PFSK-1 (cell line): ENCODE data around the gene PSMB7.

Source experiments
- FOXP2 ChIP-seq: optimal IDR thresholded peaks from 2 replicates; pipeline ENCODE3; 2011; ENCODE audit warnings: borderline replicate concordance, control low read depth, inconsistent platforms; ENCODE audit not compliant: insufficient read depth; ENCODE audit errors: extremely low read length, extremely low read depth
- POLR2AphosphoS5 ChIP-seq: IDR thresholded peaks from 2 replicates; pipeline ENCODE4 v1.6.1; 2012; ENCODE audit warnings: low read depth, mild to moderate bottlenecking, control low read depth, low read length, moderate library complexity
- REST ChIP-seq, 2 experiments: IDR thresholded peaks; 2 replicates each; pipeline versions ENCODE4 v1.6.1 to v1.8.0; 2011 to 2012; ENCODE audit warnings: low read depth in 2 of 2, low read length in 2 of 2, control low read depth in 1 of 2, inconsistent platforms in 1 of 2, mild to moderate bottlenecking in 1 of 2, moderate library complexity in 1 of 2; ENCODE audit not compliant: insufficient read depth in 1 of 2
- SIN3A ChIP-seq: IDR thresholded peaks from 2 replicates; pipeline ENCODE4 v1.6.1; 2012; ENCODE audit warnings: mild to moderate bottlenecking, low read length, moderate library complexity, borderline replicate concordance; ENCODE audit not compliant: insufficient read depth
- TAF1 ChIP-seq: IDR thresholded peaks from 2 replicates; pipeline ENCODE4 v1.6.1; 2012; ENCODE audit warnings: low read length, control low read depth, borderline replicate concordance; ENCODE audit not compliant: insufficient read depth

PSMB7 gene

GRCh38 chr9:124353166-124353768 is 62.0 kb downstream of the PSMB7 start:
- TF ChIP-seq TAF1 (no peak), FOXP2 (no peak), POLR2AphosphoS5 (no peak), SIN3A (no peak), REST (IDR thresholded peaks at IDR 0.05; ENCODE audit: insufficient read depth in 1 of 2, low read depth in 2 of 2, low read length in 2 of 2) (no peak)

DNA sequence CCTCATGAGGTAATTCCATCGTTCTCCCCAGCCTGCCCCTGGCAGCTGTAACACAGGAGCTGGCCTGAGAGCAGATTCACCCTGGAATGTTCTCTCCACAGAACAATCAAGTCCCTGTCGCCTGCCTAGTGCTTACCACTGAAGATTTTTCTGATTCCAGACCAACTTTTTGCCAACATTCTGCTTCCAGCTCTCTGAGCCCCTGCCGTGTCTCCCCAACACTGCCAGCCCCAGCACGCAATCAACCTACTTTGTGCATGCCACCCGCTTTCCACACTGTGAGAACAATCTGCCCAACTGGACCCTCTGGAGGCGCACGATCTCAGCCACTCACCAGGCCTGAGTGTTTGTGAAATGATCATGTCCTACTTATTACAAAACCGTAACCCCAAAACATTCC is 62.6 kb downstream of the PSMB7 start:
- no peak for TF ChIP-seq TAF1
- no peak for TF ChIP-seq SIN3A
- TF ChIP-seq REST (IDR thresholded peaks at IDR 0.05; ENCODE audit: insufficient read depth in 1 of 2, low read depth in 2 of 2, low read length in 2 of 2) = no peak
- no peak for TF ChIP-seq FOXP2
- no peak for TF ChIP-seq POLR2AphosphoS5

- TF ChIP-seq SIN3A (no peak), TAF1 (no peak), REST (IDR thresholded peaks at IDR 0.05; ENCODE audit: insufficient read depth in 1 of 2, low read depth in 2 of 2, low read length in 2 of 2) (no peak), FOXP2 (no peak), POLR2AphosphoS5 (no peak)
These were observed 63.4 kb downstream of the PSMB7 start for GRCh38 chr9:124351672-124352468.

DNA sequence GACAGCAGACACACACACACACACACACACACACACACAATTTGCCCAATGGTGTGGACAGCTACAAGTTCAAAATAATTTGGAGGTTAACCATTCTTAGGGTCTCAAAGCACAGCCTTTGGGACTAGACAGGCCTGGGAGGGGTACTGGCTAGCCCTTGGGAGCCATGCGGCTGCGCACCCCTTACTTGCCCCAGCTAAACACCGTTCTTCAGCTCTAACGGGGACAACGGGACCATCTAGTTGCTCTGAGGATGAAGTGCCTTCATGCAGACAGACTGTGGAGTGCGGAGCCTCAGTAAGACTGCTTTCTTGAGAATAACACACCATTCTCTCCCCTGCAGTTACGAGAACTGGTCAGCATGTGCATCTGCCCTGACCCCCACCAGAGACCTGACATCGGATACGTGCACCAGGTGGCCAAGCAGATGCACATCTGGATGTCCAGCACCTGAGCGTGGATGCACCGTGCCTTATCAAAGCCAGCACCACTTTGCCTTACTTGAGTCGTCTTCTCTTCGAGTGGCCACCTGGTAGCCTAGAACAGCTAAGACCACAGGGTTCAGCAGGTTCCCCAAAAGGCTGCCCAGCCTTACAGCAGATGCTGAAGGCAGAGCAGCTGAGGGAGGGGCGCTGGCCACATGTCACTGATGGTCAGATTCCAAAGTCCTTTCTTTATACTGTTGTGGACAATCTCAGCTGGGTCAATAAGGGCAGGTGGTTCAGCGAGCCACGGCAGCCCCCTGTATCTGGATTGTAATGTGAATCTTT is 64.6 kb downstream of the PSMB7 start:
- TF ChIP-seq SIN3A (no peak), POLR2AphosphoS5 (no peak), REST (IDR thresholded peaks at IDR 0.05; ENCODE audit: insufficient read depth in 1 of 2, low read depth in 2 of 2, low read length in 2 of 2) (no peak), TAF1 (no peak), FOXP2 (no peak)
